Rectal smooth muscle tissue (tissue), 1 donor: Measurements from ENCODE around the gene SLC12A7.

ENCODE experiments used
- H3K27ac ChIP-seq: one replicate; pipeline ENCODE4 v1.7.0; 2013; ENCODE audit warnings: low read depth, low read length, inconsistent platforms
- H3K27me3 ChIP-seq: one replicate; pipeline ENCODE4 v1.7.0; 2013; ENCODE audit warnings: low read length; ENCODE audit not compliant: control insufficient read depth, insufficient read depth
- H3K36me3 ChIP-seq: one replicate; pipeline ENCODE4 v1.7.0; 2013; ENCODE audit warnings: low read length; ENCODE audit not compliant: control insufficient read depth, insufficient read depth
- H3K4me1 ChIP-seq: one replicate; pipeline ENCODE4 v1.7.0; 2013; ENCODE audit warnings: low read length; ENCODE audit not compliant: control insufficient read depth, insufficient read depth
- H3K4me3 ChIP-seq: one replicate; pipeline ENCODE4 v1.7.0; 2013; ENCODE audit warnings: low read length
- H3K9ac ChIP-seq: one replicate; pipeline ENCODE4 v1.7.0; 2013; ENCODE audit warnings: low read length

Gene SLC12A7

DNA sequence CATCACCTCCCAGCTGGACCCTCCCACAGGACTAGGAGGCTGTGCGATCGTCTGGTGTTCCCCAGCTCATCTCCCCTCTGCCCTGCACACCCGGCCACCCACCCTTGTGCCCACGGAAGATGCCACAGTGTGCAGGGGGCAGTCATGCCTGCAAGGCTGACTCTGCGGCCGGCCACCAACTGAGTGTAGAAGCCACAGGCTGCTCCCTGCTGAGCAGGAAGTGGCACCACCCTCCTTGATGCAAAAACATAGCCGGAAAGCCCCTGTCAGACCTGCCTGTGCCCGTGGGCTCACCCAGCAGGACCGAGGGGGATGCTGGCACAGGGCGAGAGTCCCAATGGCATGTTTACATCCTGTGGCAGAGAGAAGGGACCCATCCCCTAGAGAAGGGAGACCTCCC lies 40.3 kb upstream of the SLC12A7 start:
- Histone ChIP-seq H3K9ac (no peak overlapping the region), H3K27ac (no peak overlapping the region), H3K4me3 (no peak overlapping the region), H3K4me1 (no peaks in the 10 kb centered on the region), H3K36me3 (no peaks in the 10 kb centered on the region), H3K27me3 (peaks cover 20% of the 10 kb centered on the region)

DNA sequence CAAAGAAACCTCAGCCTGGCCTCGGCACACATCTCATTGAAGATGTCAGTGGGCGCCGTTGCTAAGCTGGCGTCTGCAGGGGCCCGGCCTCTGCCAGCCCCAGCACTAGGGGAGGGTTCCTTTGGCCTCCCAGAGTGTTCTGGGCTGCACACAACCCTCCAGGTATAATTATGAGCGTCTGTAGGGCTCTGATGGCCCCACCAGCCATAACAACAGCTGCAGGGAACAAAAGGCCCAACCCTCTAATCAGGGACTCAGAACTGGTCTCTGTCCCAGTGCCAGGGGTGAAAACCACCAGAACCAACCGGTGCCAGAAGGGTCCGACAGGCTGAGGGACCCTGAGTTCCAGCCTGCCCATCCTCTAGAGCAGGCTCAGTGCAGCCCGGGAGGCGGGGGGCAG lies 39.5 kb upstream of the SLC12A7 start:
- H3K4me1 ChIP-seq = no peaks in the 10 kb centered on the region

GRCh38 chr5:1150866-1151265 lies 39.0 kb upstream of the SLC12A7 start:
- H3K27me3 ChIP-seq = peaks cover 10% of the 10 kb centered on the region
- H3K4me3 ChIP-seq = no peak overlapping the region
- H3K4me1 ChIP-seq = no peaks in the 10 kb centered on the region
- no peaks in the 10 kb centered on the region for H3K36me3 ChIP-seq
- no peak overlapping the region for H3K27ac ChIP-seq
- no peak overlapping the region for H3K9ac ChIP-seq

More for the DNA sequence above, 39.5 kb upstream of the SLC12A7 start:
- Histone ChIP-seq H3K27ac (no peak overlapping the region), H3K4me3 (no peak overlapping the region), H3K36me3 (no peaks in the 10 kb centered on the region), H3K9ac (no peak overlapping the region), H3K27me3 (peaks cover 14% of the 10 kb centered on the region)

DNA sequence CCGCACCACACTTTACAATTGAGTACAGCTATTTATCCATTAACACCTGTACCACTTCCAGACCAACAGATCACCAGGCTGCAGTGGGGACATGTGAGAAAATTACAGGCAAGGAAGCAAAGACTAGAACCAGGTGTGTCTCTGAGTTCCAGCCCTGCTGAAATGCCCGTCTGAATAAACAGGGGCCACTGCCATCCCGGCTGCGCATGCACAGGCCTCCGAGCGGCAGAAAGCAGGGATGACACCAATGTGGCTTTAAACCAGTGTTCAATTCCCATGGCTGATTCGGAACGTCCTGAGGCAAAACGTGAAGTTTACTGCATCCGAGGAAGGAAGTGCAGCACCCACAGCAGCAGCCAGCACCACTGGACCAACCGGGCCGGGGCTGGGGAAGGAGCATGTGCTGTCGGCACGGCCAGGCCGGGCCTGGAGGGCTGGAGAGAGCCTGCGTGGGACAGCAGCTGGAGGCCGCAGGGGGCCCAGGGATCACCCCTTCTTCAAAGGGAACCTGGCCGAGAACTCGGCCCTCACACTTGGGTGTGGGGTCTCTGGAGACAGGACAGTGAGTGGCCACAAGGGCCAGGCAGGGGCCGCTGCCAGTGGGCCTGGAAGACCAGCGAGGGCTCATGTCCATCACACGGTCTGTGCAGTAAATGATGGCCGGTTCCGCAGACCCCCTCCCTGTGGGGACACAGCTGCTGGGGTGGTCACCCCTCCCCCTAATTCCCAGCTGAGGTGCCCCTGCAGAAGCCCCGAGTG lies 33.0 kb upstream of the SLC12A7 start:
- H3K27ac ChIP-seq = no peak overlapping the region
- H3K27me3 ChIP-seq = no peaks in the 10 kb centered on the region
- H3K36me3 ChIP-seq = no peaks in the 10 kb centered on the region
- no peaks in the 10 kb centered on the region for H3K4me1 ChIP-seq
- H3K4me3 ChIP-seq = no peak overlapping the region
- no peak overlapping the region for H3K9ac ChIP-seq

DNA sequence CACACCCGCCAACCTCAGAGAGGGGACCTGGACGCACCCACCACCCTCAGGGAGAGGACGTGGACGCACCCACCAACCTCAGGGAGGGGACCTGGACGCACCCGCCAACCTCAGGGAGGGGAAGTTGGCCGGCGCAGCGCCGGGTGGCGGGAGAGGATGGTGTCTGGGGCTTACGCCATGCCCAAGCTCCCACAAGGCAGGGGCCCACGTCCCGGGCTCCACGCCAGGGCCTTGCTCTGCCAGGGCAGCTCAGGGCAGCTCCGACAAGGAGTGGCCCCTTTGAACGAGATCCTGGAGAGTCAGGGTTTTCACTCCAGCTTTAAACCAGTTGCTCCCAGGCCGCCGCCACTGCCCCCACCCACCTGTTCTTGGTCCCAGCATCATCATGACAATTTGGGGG lies 32.2 kb upstream of the SLC12A7 start:
- Histone ChIP-seq H3K4me3 (no peak overlapping the region), H3K9ac (no peak overlapping the region), H3K4me1 (no peaks in the 10 kb centered on the region), H3K36me3 (no peaks in the 10 kb centered on the region), H3K27ac (no peak overlapping the region), H3K27me3 (no peaks in the 10 kb centered on the region)

DNA sequence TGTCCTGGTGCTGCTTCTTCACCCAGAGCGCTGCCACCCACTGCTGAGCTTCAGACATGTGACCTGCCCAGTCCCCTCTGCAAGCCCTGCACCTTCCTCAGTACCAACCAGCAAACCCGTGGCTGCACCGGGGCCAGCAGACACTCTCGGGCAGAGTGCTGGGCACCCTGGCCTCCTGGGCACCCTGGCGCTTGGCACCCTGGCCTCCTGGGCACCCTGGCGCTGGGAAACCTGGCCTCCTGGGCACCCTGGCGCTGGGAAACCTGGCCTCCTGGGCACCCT lies 31.7 kb upstream of the SLC12A7 start:
- H3K4me1 ChIP-seq = no peaks in the 10 kb centered on the region
- H3K27ac ChIP-seq = no peak overlapping the region
- H3K36me3 ChIP-seq = no peaks in the 10 kb centered on the region
- no peaks in the 10 kb centered on the region for H3K27me3 ChIP-seq
- no peak overlapping the region for H3K9ac ChIP-seq
- no peak overlapping the region for H3K4me3 ChIP-seq

GRCh38 chr5:1142886-1143669 lies 31.2 kb upstream of the SLC12A7 start:
- no peaks in the 10 kb centered on the region for H3K4me1 ChIP-seq
- H3K27me3 ChIP-seq = no peaks in the 10 kb centered on the region
- H3K36me3 ChIP-seq = no peaks in the 10 kb centered on the region
- no peak overlapping the region for H3K4me3 ChIP-seq
- no peak overlapping the region for H3K9ac ChIP-seq
- H3K27ac ChIP-seq = no peak overlapping the region

DNA sequence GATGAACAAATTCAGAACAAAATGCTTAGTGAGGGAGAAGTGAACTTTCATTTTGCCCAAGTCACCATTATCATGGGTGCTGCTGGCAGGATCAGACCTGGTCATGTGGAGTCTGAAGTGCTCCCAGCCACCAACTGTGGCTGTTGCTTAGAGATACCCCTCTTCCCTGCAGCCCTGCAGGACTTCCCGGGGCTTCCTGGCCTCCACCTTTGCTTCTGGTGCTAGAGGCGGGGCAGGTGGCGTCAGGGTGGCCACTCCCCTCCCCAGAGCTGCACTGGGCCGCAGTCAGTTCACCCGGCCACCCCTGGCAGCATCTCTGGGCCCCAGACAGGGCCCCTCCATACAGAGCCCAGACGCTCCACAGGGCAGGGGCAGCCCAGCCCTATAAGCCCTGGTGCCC lies 30.0 kb upstream of the SLC12A7 start:
- H3K9ac ChIP-seq = no peak overlapping the region
- H3K36me3 ChIP-seq = no peaks in the 10 kb centered on the region
- no peaks in the 10 kb centered on the region for H3K27me3 ChIP-seq
- no peak overlapping the region for H3K4me3 ChIP-seq
- H3K27ac ChIP-seq = no peak overlapping the region
- H3K4me1 ChIP-seq = no peaks in the 10 kb centered on the region

- H3K36me3 ChIP-seq = no peaks in the 10 kb centered on the region
- H3K4me3 ChIP-seq = no peak overlapping the region
- H3K4me1 ChIP-seq = no peaks in the 10 kb centered on the region
- H3K27ac ChIP-seq = no peak overlapping the region
- no peak overlapping the region for H3K9ac ChIP-seq
- H3K27me3 ChIP-seq = no peaks in the 10 kb centered on the region
Observed at GRCh38 chr5:1140818-1141189, 28.9 kb upstream of the SLC12A7 start.

DNA sequence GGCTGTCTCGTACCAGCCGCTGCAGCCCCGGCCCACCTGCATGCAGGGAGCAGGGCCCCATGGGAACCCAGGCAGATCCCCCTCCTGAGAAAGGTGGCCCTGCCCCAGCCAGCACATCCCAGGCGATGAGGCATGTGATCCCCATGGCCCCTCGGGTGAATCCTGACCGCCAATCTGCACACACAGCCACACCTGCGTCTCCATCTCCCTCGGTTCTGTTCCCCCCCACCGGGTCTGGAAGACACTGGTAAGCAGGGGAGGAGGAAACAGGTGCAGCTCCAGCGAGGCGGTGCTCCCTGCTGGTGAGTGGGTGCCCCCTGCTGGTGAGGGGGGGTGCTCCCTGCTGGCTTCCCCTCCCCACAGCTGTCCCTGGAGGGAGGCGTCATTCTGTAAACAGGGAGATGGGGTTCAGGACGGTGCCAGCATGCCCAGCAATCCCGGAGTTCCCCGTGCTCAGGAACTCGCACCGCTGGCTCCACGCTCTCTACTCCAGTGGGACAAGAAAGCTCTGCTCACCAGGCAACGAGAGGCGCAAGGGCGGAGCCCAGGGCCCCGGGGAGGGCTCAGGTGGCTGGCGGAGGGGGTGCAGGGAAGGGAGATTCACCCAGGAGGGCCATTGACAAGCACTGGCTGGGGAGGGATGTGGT lies 28.4 kb upstream of the SLC12A7 start:
- no peaks in the 10 kb centered on the region for H3K36me3 ChIP-seq
- H3K4me3 ChIP-seq = no peak overlapping the region
- H3K27me3 ChIP-seq = no peaks in the 10 kb centered on the region
- no peak overlapping the region for H3K27ac ChIP-seq
- no peaks in the 10 kb centered on the region for H3K4me1 ChIP-seq
- H3K9ac ChIP-seq = no peak overlapping the region

DNA sequence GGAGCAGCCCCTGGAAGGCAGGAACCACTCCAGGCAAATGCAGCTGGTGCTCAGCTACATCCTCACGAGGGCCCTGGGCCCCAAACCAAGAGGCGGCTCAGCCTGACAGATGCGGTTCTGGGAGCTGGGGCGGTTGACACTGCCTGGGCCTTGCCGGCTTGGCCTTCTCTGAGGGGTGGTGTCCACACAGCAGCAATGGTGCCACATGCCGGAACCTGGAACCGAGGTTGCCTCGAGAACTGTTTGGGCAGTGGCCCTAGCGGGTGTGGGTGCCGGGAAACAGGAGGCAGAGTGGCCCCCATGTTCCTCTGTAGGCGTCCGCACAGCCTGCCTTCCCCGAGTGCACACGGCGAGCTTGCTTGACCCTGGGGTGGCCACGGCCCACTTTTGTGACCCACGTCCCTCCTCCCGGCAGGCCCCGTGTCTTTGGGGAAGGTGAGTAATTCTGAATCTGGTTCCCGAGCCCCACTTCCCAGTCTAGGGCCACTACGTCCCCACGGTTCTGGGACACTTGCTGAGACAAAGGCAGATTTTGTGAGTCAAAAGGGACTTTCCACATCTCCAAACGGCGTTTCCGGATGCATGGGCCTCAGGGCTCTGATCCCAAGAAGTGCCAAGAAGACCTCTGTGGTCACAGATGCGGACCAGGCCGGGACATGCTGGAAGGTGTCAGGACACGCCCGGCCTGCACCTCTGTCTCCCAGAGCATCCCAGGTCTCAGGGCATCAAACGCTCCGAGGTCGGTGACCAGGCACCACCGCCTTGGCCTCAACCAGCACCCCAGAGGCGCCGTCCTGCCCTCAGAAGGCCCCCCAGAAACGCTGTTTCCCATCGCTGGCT lies 27.7 kb upstream of the SLC12A7 start:
- H3K36me3 ChIP-seq = no peaks in the 10 kb centered on the region
- no peak overlapping the region for H3K4me3 ChIP-seq
- H3K4me1 ChIP-seq = no peaks in the 10 kb centered on the region
- H3K9ac ChIP-seq = no peak overlapping the region
- no peaks in the 10 kb centered on the region for H3K27me3 ChIP-seq
- no peak overlapping the region for H3K27ac ChIP-seq
